K562 (cell line): ENCODE measurements around the gene SPECC1L. TPM values are rescaled to one million over a fixed set of nuclear protein-coding genes. Genes with fewer than 3 reads are reported as not detected.

Experiments used
- ATAC-seq: fragments of 200-7000 bp; cut with Tn5 transposase; 3 replicates; pipeline ENCODE4 v1.9.1; 2020; ENCODE audit warnings: moderate library complexity
- BruUV-seq: library from RNA; stranded (reverse); fragments of 400-500 nt; replicated peaks from 2 replicates; lab custom pipeline; 2021; lab: Mats Ljungman, UMichigan
- CTCF ChIA-PET: fragments of 300-600 bp; formaldehyde crosslinking; extraction: SDS; loops from one replicate; lab custom pipeline; 2021; ENCODE audit warnings: low intra/inter-chr PET ratio; lab: Yijun Ruan, JAX
- POLR2A ChIA-PET: fragments of 300-600, 350-650 bp; sonication (Branson Sonifier 250); formaldehyde crosslinking; extraction: SDS; loops from one replicate; lab custom pipeline; 2021; ENCODE audit warnings: antibody characterized with exemption, inconsistent platforms; lab: Yijun Ruan, JAX
- DNase-seq, 4 experiments: peaks; one replicate each; pipeline versions ENCODE4 v3.0.0 to v3.0.0-alpha.2; 2011 to 2018; ENCODE audit warnings: low spot score in 3 of 4, mixed read lengths in 3 of 4; ENCODE audit errors: extremely low read depth in 1 of 4
- FAIRE-seq: peaks from 2 replicates; lab custom pipeline; 2011; peaks lifted over from hg19 to GRCh38; lab: Jason Lieb, UNC
- H2AFZ ChIP-seq: 2 replicates; pipeline ENCODE4 v1.6.0; 2011; ENCODE audit warnings: low read depth, low read length, control low read depth, inconsistent platforms
- H3K27ac ChIP-seq: fragments of 200-600 bp; 3 replicates; pipeline ENCODE4 v1.8.0; 2011; ENCODE audit warnings: low read depth, mild to moderate bottlenecking, control low read depth, inconsistent platforms, low read length, moderate library complexity, mixed read lengths; ENCODE audit errors: extremely low read depth
- H3K27me3 ChIP-seq, 2 experiments: fragments of 300-600 bp in 1 of 2; 2 replicates in 1 of 2; 3 replicates in 1 of 2; pipeline versions ENCODE4 v1.6.0 to v1.8.0; 2011; ENCODE audit warnings: inconsistent platforms in 2 of 2, low read length in 2 of 2, mild to moderate bottlenecking in 1 of 2, mixed read lengths in 1 of 2, moderate library complexity in 1 of 2; ENCODE audit not compliant: control insufficient read depth in 2 of 2, insufficient read depth in 2 of 2
- H3K36me3 ChIP-seq: fragments of 300-600 bp; 3 replicates; pipeline ENCODE4 v1.8.0; 2011; ENCODE audit warnings: mild to moderate bottlenecking, low read length, inconsistent platforms; ENCODE audit not compliant: control insufficient read depth, insufficient read depth
- H3K4me1 ChIP-seq, 2 experiments: fragments of 200-600 bp in 1 of 2; replicated peaks in 1 of 2; 2 replicates in 1 of 2; 3 replicates in 1 of 2; pipeline versions ENCODE4 v1.5.1 to v1.8.0; 2011; ENCODE audit warnings: inconsistent platforms in 2 of 2, low read length in 2 of 2, mild to moderate bottlenecking in 1 of 2, mixed read lengths in 1 of 2, moderate library complexity in 1 of 2; ENCODE audit not compliant: control insufficient read depth in 2 of 2, insufficient read depth in 2 of 2
- H3K4me2 ChIP-seq: 2 replicates; pipeline ENCODE4 v1.6.1; 2011; ENCODE audit warnings: low read length, control low read depth, inconsistent platforms, mixed read lengths; ENCODE audit not compliant: insufficient read depth
- H3K4me3 ChIP-seq: fragments of 200-600 bp; sonication (generic), shearing (Covaris generic); 2 replicates; pipeline ENCODE4 v1.5.1; 2016; ENCODE audit warnings: control low read depth, inconsistent platforms
- H3K79me2 ChIP-seq: fragments of 200-600 bp; 3 replicates; pipeline ENCODE4 v1.8.0; 2011; ENCODE audit warnings: low read length, inconsistent platforms; ENCODE audit not compliant: control insufficient read depth, insufficient read depth
- H3K9ac ChIP-seq, 2 experiments: 2 replicates each; pipeline versions ENCODE4 v1.6.0 to v1.6.1; 2011; ENCODE audit warnings: low read depth in 2 of 2, low read length in 2 of 2, control low read depth in 1 of 2, inconsistent platforms in 1 of 2, mild to moderate bottlenecking in 1 of 2, mixed read lengths in 1 of 2; ENCODE audit not compliant: insufficient read depth in 1 of 2
- H3K9me1 ChIP-seq: one replicate; pipeline ENCODE4 v1.6.0; 2011; ENCODE audit warnings: inconsistent platforms, mild to moderate bottlenecking, low read length, moderate library complexity; ENCODE audit not compliant: control insufficient read depth, insufficient read depth
- H3K9me3 ChIP-seq: replicated peaks from 2 replicates; pipeline ENCODE4 v1.5.1; 2011; ENCODE audit warnings: low read depth, low read length, inconsistent platforms; ENCODE audit not compliant: control insufficient read depth, insufficient read depth
- H4K20me1 ChIP-seq: replicated peaks from 2 replicates; pipeline ENCODE4 v1.6.1; 2011; ENCODE audit warnings: low read length, inconsistent platforms, mixed read lengths; ENCODE audit not compliant: control insufficient read depth, insufficient read depth
- FOXJ3 ChIP-seq: sonication (generic); formaldehyde crosslinking; IDR thresholded peaks from 2 replicates; pipeline ENCODE4 v1.4.0; 2020; ENCODE audit warnings: mild to moderate bottlenecking, missing genetic modification reagents
- FOXP1 ChIP-seq: sonication (generic); formaldehyde crosslinking; IDR thresholded peaks from 2 replicates; pipeline ENCODE4 v1.8.0; 2022; ENCODE audit warnings: mild to moderate bottlenecking, missing genetic modification reagents
- GABPA ChIP-seq: fragments of 200-800 bp; sonication (Bioruptor generic); conservative IDR thresholded peaks from 2 replicates; pipeline ENCODE4 v1.6.1; 2016; ENCODE audit warnings: low read depth, missing genetic modification characterization, missing compliant biosample characterization
- NFATC3 ChIP-seq: fragments of 450-650 bp; IDR thresholded peaks from 2 replicates; pipeline ENCODE4 v1.6.1; 2017; ENCODE audit warnings: mild to moderate bottlenecking
- NONO ChIP-seq, 2 experiments: fragments of 200-400 bp in 1 of 2; fragments of 450-650 bp in 1 of 2; formaldehyde crosslinking in 1 of 2; IDR thresholded peaks; 2 replicates each; pipeline ENCODE4 v1.6.1; 2017; ENCODE audit warnings: low read depth in 2 of 2, mild to moderate bottlenecking in 2 of 2, moderate library complexity in 2 of 2, low read length in 1 of 2
- SRSF1 ChIP-seq: fragments of 200-400 bp; formaldehyde crosslinking; IDR thresholded peaks from 2 replicates; pipeline ENCODE4 v1.6.1; 2017; ENCODE audit warnings: mild to moderate bottlenecking, low read depth, low read length, moderate library complexity
- STAG1 ChIP-seq: sonication (generic); formaldehyde crosslinking; IDR thresholded peaks from 2 replicates; pipeline ENCODE4 v1.5.0; 2020; ENCODE audit warnings: missing genetic modification reagents, borderline replicate concordance
- U2AF2 ChIP-seq: fragments of 200-400 bp; formaldehyde crosslinking; optimal IDR thresholded peaks from 2 replicates; pipeline ENCODE3; 2017; ENCODE audit warnings: low read depth, mild to moderate bottlenecking, low read length
- XRCC3 ChIP-seq: fragments of 450-650 bp; IDR thresholded peaks from 2 replicates; pipeline ENCODE4 v1.6.1; 2017; ENCODE audit warnings: mild to moderate bottlenecking, moderate library complexity
- ZBTB17 ChIP-seq: fragments of 450-650 bp; formaldehyde crosslinking; IDR thresholded peaks from 2 replicates; pipeline ENCODE4 v1.4.0; 2020; ENCODE audit warnings: mild to moderate bottlenecking
- ZC3H11A ChIP-seq: IDR thresholded peaks from 2 replicates; pipeline ENCODE4 v1.6.1; 2012; ENCODE audit warnings: low read depth, low read length, improper control_type of control experiment
- ZKSCAN3 ChIP-seq: fragments of 250-450 bp; sonication (Bioruptor Pico); IDR thresholded peaks from 2 replicates; pipeline ENCODE4 v1.4.0; 2020
- ZNF384 ChIP-seq: IDR thresholded peaks from 2 replicates; pipeline ENCODE4 v1.6.1; 2012; ENCODE audit warnings: low read depth, low read length, improper control_type of control experiment
- ZNF785 ChIP-seq: fragments of 250-450 bp; sonication (Bioruptor Pico); IDR thresholded peaks from 2 replicates; pipeline ENCODE4 v1.4.0; 2020; ENCODE audit warnings: mild to moderate bottlenecking
- WGBS: fragments of 100-300 bp; shearing (Covaris generic); methylation state at CpG from one replicate; pipeline ENCODE4 v1.1.6; 2016; ENCODE audit warnings: low coverage, mixed read lengths; ENCODE audit not compliant: insufficient coverage; ENCODE audit errors: missing lambda C conversion rate; 5-methylcytosine and 5-hydroxymethylcytosine counted together
- in situ Hi-C: fragments of 300-500 bp; cut with MboI; formaldehyde crosslinking; loops from 4 replicates; pipeline ENCODE4 v1.15.0; 2018; ENCODE audit warnings: inconsistent platforms, mixed read lengths
- intact Hi-C: fragments of 100-400 bp; cut with micrococcal nuclease; formaldehyde crosslinking; loops from 2 replicates; pipeline ENCODE4 v1.14.2; 2022
- polyA plus RNA-seq, 8 experiments: library from polyadenylated mRNA; depleted of rRNA in 4 of 8; stranded (reverse) in 5 of 8; unstranded in 3 of 8; fragments of >200 nt; fragmentation: Nextera tagmentation in 2 of 8; fragmentation: Illumina TruSeq in 1 of 8; extraction: Ambion mirVana in 2 of 8; extraction: Trizol in 1 of 8; gene quantifications; 2 replicates each; pipeline versions ENCODE4 v1.2.1 to v1.2.3, GENCODE V29; 2011 to 2014; ENCODE audit warnings: inconsistent platforms in 1 of 8, missing spikeins in 1 of 8
- total RNA-seq, 7 experiments: library from RNA; depleted of rRNA in 6 of 7; stranded (reverse); fragments of >200 nt in 6 of 7; fragmentation: Illumina TruSeq in 2 of 7; extraction: Trizol in 2 of 7; gene quantifications; 2 replicates each; pipeline versions ENCODE4 v1.2.1 to v1.2.3, GENCODE V29; 2011 to 2021; ENCODE audit warnings: low replicate concordance in 1 of 7
- TF ChIP-seq, protein P1 (sequence below): IDR thresholded peaks from 2 replicates; pipeline ENCODE4 v1.6.1; 2011; ENCODE audit not compliant: insufficient read length; ENCODE audit errors: extremely low read depth

SPECC1L gene
- total and polyA plus RNA-seq, 9 of the 15 experiments (the other 6 are each of a cell fraction or from before 2014, with no cell fraction given) = 1.4 to 27.9 (median 14.5) TPM

DNA sequence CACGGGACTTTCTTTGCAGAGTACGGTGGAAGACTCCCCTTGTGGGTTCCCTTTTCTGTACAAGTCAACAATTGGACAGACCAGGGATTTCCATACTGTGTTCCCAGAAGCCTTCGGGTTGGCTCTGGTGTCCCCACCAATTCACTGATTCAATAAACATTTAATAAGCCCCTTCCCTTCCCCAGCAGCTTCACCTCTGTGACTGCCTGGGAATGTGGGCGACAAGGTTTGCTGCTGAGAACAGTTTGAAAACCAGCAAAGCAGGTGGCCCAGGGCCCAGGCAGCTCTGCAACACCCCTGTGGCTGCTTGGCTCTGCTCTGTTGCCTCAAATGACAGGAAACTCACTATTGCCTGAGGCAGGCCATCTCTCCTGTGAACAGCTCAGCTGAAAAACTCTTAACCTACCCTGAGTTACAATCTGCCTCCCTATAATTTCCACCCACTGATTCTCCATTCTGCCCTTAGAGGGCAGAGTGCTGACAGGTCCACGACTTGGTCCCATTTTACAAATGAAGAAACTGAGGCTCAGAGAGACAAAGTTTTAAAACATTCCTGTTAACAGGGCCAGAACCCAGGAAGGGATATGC lies 167.2 kb downstream of the SPECC1L start (continued):
- no peak for TF ChIP-seq ZKSCAN3
- no peak for TF ChIP-seq ZNF785 (CRISPR knock-in tag)
- TF ChIP-seq SRSF1 = no peak
- TF ChIP-seq FOXJ3 (CRISPR knock-in tag) = no peak

DNA sequence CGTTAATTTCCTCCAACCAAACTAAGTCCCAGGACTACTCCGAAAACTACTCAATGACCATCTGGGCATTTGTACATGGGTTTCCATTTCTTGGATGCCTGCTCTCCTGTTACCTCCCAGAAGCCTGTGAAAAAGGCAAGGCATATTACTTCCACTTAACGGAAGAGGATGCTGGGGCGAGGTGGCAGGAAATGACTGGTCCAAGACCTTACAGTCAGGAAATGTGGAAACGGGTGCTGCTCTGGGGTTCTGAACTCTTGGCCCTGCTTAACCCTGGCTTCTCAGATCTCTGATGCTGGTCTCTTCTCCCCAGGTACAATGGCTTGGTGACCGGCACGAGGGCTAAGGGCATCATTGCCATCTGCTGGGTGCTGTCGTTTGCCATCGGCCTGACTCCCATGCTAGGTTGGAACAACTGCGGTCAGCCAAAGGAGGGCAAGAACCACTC lies 169.7 kb downstream of the SPECC1L start:
- Histone ChIP-seq H4K20me1 (0 out of 2 replicates have a peak, but pooled peaks cover 2% of the 10 kb centered on the region), H3K9me3 (no peaks in the 10 kb centered on the region), H3K36me3 (no peaks in the 10 kb centered on the region), H2AFZ (no peak overlapping the region), H3K27me3 (peaks cover 0 to 4% of the 10 kb centered on the region in 2 experiments; a peak in 1 of 5 replicates), H3K9me1 (no peaks in the 10 kb centered on the region), H3K9ac (no peak overlapping the region), H3K79me2 (no peaks in the 10 kb centered on the region), H3K27ac (no peak overlapping the region), H3K4me2 (no peak overlapping the region), H3K4me1 (peaks cover 6 to 12% of the 10 kb centered on the region in 2 experiments; a peak in 4 of 5 replicates), H3K4me3 (no peak overlapping the region)
- in situ Hi-C loops = no loop called here
- ChIA-PET POLR2A (no interaction called here), CTCF (no interaction called here)
- BruUV-seq = no TSS peak
- FAIRE-seq (no peak), DNase-seq (no peak), ATAC-seq (no peak)
- 40% methylated on average over 8 of the region's 10 CpGs for WGBS
- no peak for TF ChIP-seq GABPA
- TF ChIP-seq NONO (IDR thresholded peaks at IDR 0.05; ENCODE audit: low read depth in 2 of 2, low read length in 1 of 2) = no peak
- TF ChIP-seq FOXP1 (CRISPR knock-in tag) = no peak
- no peak for TF ChIP-seq XRCC3
- TF ChIP-seq, protein P1, sequence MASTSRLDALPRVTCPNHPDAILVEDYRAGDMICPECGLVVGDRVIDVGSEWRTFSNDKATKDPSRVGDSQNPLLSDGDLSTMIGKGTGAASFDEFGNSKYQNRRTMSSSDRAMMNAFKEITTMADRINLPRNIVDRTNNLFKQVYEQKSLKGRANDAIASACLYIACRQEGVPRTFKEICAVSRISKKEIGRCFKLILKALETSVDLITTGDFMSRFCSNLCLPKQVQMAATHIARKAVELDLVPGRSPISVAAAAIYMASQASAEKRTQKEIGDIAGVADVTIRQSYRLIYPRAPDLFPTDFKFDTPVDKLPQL = no peak
- TF ChIP-seq STAG1 = no peak
- no peak for TF ChIP-seq U2AF2
- TF ChIP-seq ZNF384 = no peak
- no peak for TF ChIP-seq ZC3H11A
- no peak for TF ChIP-seq NFATC3
- no peak for TF ChIP-seq ZBTB17 (CRISPR knock-in tag)
- intact Hi-C loops = no loop called here
